H4 (cell line): ENCODE data around the gene REL. TPM values are rescaled to one million over a fixed set of nuclear protein-coding genes. Genes with fewer than 3 reads are reported as not detected.
"Not testable (repeated sequence)": the region's sequence is repeated elsewhere in the genome, so short reads cannot be mapped to it uniquely, and the experiment has no call there.

Experiments
- DNase-seq: peaks from one replicate; pipeline ENCODE4 v3.0.0-alpha.2; 2015; ENCODE audit warnings: low spot score
- total RNA-seq: library from RNA; depleted of rRNA; stranded (reverse); fragments of >200 nt; shearing (Covaris generic); gene quantifications from 2 replicates; pipeline ENCODE4 v1.2.3, GENCODE V29; 2014

Gene REL
- total RNA-seq, 1 experiment from 2014 or later, result 3.0 TPM

GRCh38 chr2:60867848-60868247, 13.5 kb upstream of the REL start:
- DNase-seq, result no peak

- DNase-seq, result no peak
Observed at GRCh38 chr2:60868589-60869273, 12.6 kb upstream of the REL start.

DNA sequence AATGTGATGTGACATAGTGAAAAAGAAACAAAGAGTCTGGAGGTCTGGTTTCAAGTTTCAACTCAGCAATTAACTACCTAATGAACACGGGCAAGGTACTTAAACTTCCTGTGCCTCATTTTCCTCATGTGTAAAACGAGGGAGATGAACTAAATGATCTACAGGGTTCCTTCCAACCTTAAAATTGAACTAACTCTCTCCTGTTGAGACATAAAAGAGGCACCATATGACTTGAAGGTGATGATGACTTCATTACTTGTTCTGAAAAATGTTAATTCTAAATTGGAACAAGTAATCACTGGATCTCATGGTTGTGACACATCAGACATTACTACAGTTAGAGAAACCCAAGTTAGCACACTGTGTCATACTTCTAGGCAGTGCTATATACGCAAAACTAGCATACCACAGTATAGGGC, 8.9 kb upstream of the REL start:
- no peak for DNase-seq

DNA sequence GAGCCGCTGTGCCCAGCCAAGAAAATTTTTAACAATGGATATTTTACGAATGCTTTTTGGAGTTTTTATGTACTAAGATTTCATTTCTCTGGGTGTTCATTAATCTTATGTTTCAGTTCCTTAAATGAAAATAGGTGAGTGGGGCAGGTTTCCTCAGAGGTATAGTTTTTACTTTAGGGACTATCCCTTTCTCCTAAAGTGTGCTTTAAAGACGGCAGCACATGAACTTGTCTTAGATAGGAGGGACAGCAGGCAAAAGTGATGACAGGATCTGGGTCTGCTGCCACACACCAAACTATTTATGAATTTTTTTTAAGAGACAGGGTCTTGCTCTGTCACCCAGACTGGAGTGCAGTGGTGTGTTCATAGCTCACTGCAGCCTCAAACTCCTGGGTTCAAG, 8.0 kb upstream of the REL start:
- DNase-seq, result no peak

DNA sequence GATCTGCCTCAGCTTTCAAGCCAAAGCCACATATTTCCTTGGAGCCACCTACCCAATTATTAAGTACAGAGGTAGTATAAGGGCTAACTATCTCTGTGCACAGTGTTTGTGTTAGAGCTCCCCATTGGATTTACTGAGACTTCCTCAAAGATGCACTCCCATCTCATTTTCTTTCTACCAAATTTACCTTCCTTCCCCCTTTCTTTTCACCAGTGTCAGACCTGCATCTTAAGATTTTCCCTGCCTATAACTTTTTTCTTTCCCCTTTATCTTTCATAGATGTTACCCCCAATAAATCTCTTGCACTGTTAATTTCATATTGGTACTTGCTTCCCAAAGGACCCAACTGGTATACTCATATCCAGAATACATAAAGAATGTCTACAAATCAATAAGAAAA, 5.9 kb upstream of the REL start:
- no peak for DNase-seq

GRCh38 chr2:60880643-60881046, 729 bp upstream of the REL start:
- DNase-seq, result no peak

DNA sequence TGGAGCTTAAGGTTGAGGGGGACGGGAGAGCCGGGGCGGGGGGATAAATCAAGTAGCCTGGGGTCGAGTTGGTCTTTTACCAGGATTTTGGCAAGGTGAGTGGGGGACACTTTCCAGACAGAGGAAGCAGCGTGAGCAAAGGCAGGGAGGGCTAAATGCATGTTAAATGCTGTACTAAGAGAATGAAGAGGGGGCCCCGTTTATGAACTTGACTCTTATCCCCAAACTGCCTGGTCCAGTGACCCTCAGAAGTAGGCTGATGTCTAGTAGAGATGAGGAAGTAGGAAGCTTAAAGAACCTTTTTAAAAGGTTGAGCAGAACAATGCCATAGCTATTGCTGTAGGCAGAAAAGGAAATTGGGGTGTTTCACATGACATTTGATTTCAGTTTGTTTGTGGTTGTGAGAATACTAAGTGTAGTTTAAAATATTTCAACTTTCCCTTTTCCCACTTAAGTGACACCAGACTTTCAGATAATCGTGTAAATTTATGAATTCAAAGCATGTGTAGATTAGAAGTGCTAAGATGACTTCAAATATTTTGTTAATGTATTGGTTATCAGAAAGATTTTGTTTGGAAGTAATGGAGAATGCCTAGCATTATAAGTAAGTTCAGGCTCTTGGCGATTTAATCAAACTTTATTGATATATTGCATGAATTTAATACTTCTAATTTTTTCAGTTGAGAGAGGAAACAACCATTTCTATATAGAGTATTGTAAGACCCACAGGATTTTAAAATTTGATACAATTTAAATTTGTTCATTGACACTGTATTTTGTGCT, 1.8 kb downstream of the REL start:
- DNase-seq, result no peak

- DNase-seq, result no peak
Observed at GRCh38 chr2:60883896-60884295, 2.5 kb downstream of the REL start.

DNA sequence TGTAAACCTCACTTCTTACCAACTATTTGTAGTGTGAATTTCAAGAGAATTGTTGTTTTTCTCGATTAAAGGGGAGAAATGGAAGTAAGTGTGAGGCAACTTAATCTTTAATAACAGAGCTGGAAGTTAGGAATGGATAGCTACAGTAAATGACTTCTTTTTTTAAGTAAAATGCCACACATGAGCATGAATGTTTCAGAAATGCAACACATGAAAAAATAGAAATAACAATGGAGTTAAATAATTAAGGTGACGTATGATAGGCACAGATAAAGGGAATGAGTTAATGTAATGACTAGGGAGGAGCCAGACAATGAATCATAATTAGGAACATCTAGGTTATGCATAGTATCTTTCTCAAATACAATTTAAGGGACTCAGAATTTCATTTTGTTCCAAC, 3.4 kb downstream of the REL start:
- DNase-seq, result no peak

DNA sequence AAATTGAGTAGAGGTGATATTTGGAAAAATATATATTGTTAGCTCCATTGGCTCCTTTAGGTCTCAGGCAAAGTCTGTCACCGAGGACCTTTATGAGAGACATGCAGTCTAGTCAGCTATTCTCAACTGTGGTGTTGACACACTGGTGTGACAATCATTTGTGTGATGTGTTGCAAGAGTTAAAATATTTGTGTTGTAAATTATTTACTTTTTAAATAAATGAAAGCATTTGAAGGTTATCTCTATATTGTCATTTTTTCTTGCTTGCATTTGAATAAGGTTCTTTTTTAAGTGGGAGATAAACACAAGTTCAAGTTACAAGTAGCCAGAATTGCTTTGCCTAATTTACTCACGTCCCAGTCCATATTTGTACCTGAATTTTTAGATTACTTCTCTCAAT, 4.3 kb downstream of the REL start:
- DNase-seq, result no peak

DNA sequence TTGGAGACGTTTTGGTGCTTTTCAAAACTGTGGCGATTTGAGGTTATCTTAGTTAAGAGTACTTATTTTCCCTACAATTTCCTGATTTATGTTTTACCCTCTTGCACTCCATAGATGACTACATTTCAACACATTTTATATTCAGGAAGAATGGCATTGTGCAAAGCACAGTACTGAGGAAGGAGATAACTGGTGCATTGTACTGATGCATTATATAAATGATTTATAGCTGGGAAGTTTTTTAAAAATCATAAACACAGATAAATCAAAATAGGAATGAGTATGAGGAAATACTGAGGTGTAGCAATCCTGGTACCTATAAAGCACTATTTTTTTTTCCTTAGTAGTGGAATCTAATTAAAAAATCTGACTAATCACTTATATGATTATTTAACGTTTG, 5.6 kb downstream of the REL start:
- DNase-seq, result no peak

DNA sequence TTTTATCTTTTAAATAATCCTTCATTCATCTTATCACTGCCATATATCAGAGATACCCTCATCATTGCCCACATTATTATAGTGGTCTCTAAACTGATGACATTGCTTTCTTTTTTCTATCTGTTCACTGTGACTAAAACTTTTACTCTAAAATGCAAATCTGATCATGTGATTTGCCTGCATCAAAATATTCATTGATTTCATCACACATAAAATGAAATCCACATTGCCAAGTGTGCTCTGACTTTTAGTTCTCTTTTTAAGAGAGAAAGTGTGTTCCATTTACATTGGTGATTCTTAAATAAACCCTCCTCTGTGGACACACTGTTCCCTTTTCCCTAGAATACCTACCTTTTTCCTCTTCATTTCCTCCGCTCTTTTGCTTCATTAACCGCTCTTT, 7.5 kb downstream of the REL start:
- DNase-seq, result no peak

GRCh38 chr2:60889581-60890392, 8.4 kb downstream of the REL start:
- DNase-seq, result not testable (repeated sequence)

DNA sequence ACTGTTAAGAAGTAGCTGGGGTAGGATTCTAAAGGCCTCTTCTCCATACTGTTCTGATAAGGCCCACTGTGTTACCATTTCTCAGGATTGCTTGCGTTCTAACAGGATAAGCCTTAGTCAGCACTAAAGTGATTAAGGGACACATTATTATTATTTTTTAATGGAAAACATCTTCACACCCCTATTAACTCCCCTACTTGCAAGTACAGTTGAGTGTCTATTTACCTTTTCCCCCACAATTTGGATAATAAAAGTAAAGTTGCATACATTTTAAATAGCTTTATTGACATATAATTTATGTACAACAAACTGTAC, 9.0 kb downstream of the REL start:
- DNase-seq, result no peak

GRCh38 chr2:60891180-60891579, 9.8 kb downstream of the REL start:
- DNase-seq, result no peak

GRCh38 chr2:60898567-60898966, 17.2 kb downstream of the REL start:
- DNase-seq, result no peak

- no peak for DNase-seq
Observed at GRCh38 chr2:60899230-60899891, 18.0 kb downstream of the REL start.

DNA sequence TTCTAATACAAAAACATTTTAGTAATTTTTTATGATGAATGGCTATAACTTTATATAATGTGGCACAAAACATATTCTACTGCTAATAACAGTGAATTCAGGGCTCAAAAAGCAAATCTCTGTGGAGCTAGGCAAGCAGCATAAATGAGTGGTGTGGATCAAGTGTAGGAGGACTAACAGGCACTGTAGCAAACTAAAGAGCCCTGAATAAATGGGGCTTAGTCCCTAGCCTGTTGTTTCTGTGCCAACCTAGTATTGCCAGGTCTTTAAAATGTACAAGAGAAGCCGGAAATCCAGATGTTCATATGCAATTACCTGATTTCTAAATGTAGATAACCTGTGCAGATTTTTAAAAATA, 18.5 kb downstream of the REL start:
- DNase-seq, result no peak

DNA sequence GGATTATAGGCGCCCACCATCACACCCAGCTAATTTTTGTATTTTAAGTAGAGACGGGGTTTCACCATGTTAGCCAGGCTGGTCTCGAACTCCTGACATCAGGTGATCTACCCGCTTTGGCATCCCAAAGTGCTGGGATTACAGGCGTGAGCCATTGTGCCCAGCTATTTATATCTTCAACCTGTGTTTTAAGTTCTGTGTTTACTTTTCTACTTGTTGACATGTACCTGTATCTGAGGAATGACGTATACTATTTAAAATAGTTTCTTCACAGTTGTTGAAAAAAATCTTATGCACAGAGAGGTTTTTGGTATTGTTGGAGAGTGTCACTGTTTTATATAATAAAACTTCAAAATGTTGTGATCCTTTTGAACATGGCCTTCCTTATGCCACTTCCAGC, 19.9 kb downstream of the REL start:
- not testable (repeated sequence) for DNase-seq

DNA sequence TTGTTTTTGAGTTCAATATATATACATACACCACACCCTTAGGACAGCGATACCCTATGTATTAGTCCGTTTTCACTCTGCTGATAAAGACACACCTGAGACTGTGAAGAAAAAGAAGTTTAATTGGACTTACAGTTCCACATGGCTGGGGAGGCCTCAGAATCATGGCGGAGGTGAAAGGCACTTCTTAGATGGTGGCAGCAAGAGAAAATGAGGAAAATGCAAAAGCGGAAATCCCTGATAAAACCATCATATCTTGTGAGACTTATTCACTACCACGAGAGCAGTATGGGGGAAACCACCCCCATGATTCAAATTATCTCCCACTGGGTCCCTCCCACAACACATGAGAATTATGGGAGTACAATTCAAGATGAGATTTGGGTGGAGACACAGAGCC, 24.5 kb downstream of the REL start:
- not testable (repeated sequence) for DNase-seq

GRCh38 chr2:60906395-60906794, 25.0 kb downstream of the REL start:
- no peak for DNase-seq

DNA sequence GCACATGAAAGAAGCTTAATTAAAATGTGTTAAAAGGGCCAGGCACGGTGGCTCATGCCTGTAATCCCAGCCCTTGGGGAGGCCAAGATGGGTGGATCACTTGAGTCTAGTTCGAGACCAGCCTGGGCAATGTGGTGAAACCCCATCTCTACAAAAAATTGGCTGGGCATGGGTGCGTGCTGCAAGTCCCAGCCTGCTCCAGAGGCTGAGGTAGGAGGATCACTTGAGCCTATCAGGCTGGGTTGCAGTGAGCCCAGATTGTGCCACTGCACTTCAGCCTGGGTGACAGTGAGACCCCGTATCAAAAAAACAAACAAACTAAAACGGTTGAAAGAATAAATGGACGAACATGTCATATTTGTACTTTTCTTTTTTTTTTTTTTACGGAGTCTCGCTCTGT, 26.0 kb downstream of the REL start:
- DNase-seq, result no peak
